ENCODE measurements around the gene AGAP2. TPM values are rescaled to one million over a fixed set of nuclear protein-coding genes. Genes with fewer than 3 reads are reported as not detected.

Gene AGAP2
- total and polyA plus RNA-seq, 2 donors: 14.4 to 15.5 TPM

- 98% methylated on average over 4 of the region's 4 CpGs for WGBS
- Histone ChIP-seq H3K36me3 (ENCODE audit: control insufficient read depth in 2 of 2, insufficient read depth in 2 of 2, low read length in 1 of 2) (peaks cover 16 to 18% of the 10 kb centered on the region in 2 donors), H3K27me3 (ENCODE audit: control insufficient read depth in 2 of 2, insufficient read depth in 1 of 2, low read length in 1 of 2) (peaks cover 2 to 16% of the 10 kb centered on the region in 2 donors), H3K9me3 (ENCODE audit: control insufficient read depth in 2 of 2, insufficient read depth in 1 of 2, low read length in 1 of 2) (peaks cover 0 to 2% of the 10 kb centered on the region in 2 donors), H3K27ac (ENCODE audit: low read depth in 1 of 2, low read length in 1 of 2) (no peak overlapping the region), H3K4me3 (ENCODE audit: low read length in 2 of 2) (no peak overlapping the region), H3K4me1 (ENCODE audit: control insufficient read depth in 2 of 2, insufficient read depth in 2 of 2, low read length in 2 of 2) (peaks cover 21 to 35% of the 10 kb centered on the region in 2 donors)
- no peak for DNase-seq (ENCODE audit: low read depth in 6 of 9, low spot score in 9 of 9)
Observed at GRCh38 chr12:57757771-57758170, 19.2 kb upstream of the AGAP2 start.

GRCh38 chr12:57756406-57757341 lies 18.1 kb upstream of the AGAP2 start:
- no peak overlapping the region for H3K27ac ChIP-seq (ENCODE audit: low read depth in 1 of 2, low read length in 1 of 2)
- H3K4me3 ChIP-seq (ENCODE audit: low read length in 2 of 2): peak overlapping the region; percentile 52 to 88
- H3K36me3 ChIP-seq (ENCODE audit: control insufficient read depth in 2 of 2, insufficient read depth in 2 of 2, low read length in 1 of 2): peaks cover 16 to 18% of the 10 kb centered on the region in 2 donors
- H3K4me1 ChIP-seq (ENCODE audit: control insufficient read depth in 2 of 2, insufficient read depth in 2 of 2, low read length in 2 of 2): peaks cover 24 to 41% of the 10 kb centered on the region in 2 donors
- peaks cover 2 to 14% of the 10 kb centered on the region in 2 donors for H3K27me3 ChIP-seq (ENCODE audit: control insufficient read depth in 2 of 2, insufficient read depth in 1 of 2, low read length in 1 of 2)
- DNase-seq (ENCODE audit: low read depth in 6 of 9, low spot score in 9 of 9): peak in 4 of 9 donors; percentile 55 to 86 (median 78)
- 37% methylated on average over 22 of the region's 22 CpGs for WGBS
- H3K9me3 ChIP-seq (ENCODE audit: control insufficient read depth in 2 of 2, insufficient read depth in 1 of 2, low read length in 1 of 2): peaks cover 0 to 2% of the 10 kb centered on the region in 2 donors

GRCh38 chr12:57755454-57756372 lies 17.2 kb upstream of the AGAP2 start:
- peak in 1 of 9 donors; percentile 45 for DNase-seq (ENCODE audit: low read depth in 6 of 9, low spot score in 9 of 9)
- 1% methylated on average over 76 of the region's 76 CpGs for whole genome bisulfite sequencing
- Histone ChIP-seq H3K27ac (ENCODE audit: low read depth in 1 of 2, low read length in 1 of 2) (peak overlapping the region in 1 of 2 donors; percentile 56), H3K9me3 (ENCODE audit: control insufficient read depth in 2 of 2, insufficient read depth in 1 of 2, low read length in 1 of 2) (peaks cover 0 to 2% of the 10 kb centered on the region in 2 donors), H3K27me3 (ENCODE audit: control insufficient read depth in 2 of 2, insufficient read depth in 1 of 2, low read length in 1 of 2) (peaks cover 2 to 14% of the 10 kb centered on the region in 2 donors), H3K4me3 (ENCODE audit: low read length in 2 of 2) (peak overlapping the region; percentile 52 to 88), H3K4me1 (ENCODE audit: control insufficient read depth in 2 of 2, insufficient read depth in 2 of 2, low read length in 2 of 2) (peaks cover 28 to 51% of the 10 kb centered on the region in 2 donors), H3K36me3 (ENCODE audit: control insufficient read depth in 2 of 2, insufficient read depth in 2 of 2, low read length in 1 of 2) (peaks cover 16 to 20% of the 10 kb centered on the region in 2 donors)

- H3K4me1 ChIP-seq (ENCODE audit: control insufficient read depth in 2 of 2, insufficient read depth in 2 of 2, low read length in 2 of 2): peaks cover 28 to 55% of the 10 kb centered on the region in 2 donors
- H3K36me3 ChIP-seq (ENCODE audit: control insufficient read depth in 2 of 2, insufficient read depth in 2 of 2, low read length in 1 of 2): peaks cover 16 to 26% of the 10 kb centered on the region in 2 donors
- peak overlapping the region; percentile 22 to 88 for H3K4me3 ChIP-seq (ENCODE audit: low read length in 2 of 2)
- peak overlapping the region in 1 of 2 donors; percentile 81 for H3K27ac ChIP-seq (ENCODE audit: low read depth in 1 of 2, low read length in 1 of 2)
- peaks cover 2 to 14% of the 10 kb centered on the region in 2 donors for H3K27me3 ChIP-seq (ENCODE audit: control insufficient read depth in 2 of 2, insufficient read depth in 1 of 2, low read length in 1 of 2)
- H3K9me3 ChIP-seq (ENCODE audit: control insufficient read depth in 2 of 2, insufficient read depth in 1 of 2, low read length in 1 of 2): peaks cover 0 to 2% of the 10 kb centered on the region in 2 donors
- 1% methylated on average over 34 of the region's 34 CpGs for WGBS
- no peak for DNase-seq (ENCODE audit: low read depth in 6 of 9, low spot score in 9 of 9)
Observed at GRCh38 chr12:57755194-57755453, 16.6 kb upstream of the AGAP2 start.

- Histone ChIP-seq H3K4me1 (ENCODE audit: control insufficient read depth in 2 of 2, insufficient read depth in 2 of 2, low read length in 2 of 2) (peaks cover 28 to 55% of the 10 kb centered on the region in 2 donors), H3K27me3 (ENCODE audit: control insufficient read depth in 2 of 2, insufficient read depth in 1 of 2, low read length in 1 of 2) (peaks cover 2 to 14% of the 10 kb centered on the region in 2 donors)
Observed at GRCh38 chr12:57754411-57755193, 16.1 kb upstream of the AGAP2 start, which contains the start of gene MARCHF9. MARCHF9 (plus strand) TSS chr12:57755103; CDS start chr12:57755529, 426 bp downstream.

GRCh38 chr12:57753756-57754337 lies 15.3 kb upstream of the AGAP2 start:
- peaks cover 15 to 30% of the 10 kb centered on the region in 2 donors for H3K36me3 ChIP-seq (ENCODE audit: control insufficient read depth in 2 of 2, insufficient read depth in 2 of 2, low read length in 1 of 2)
- 78% methylated on average over 1 of the region's 1 CpG for WGBS
- H3K9me3 ChIP-seq (ENCODE audit: control insufficient read depth in 2 of 2, insufficient read depth in 1 of 2, low read length in 1 of 2): peaks cover 0 to 2% of the 10 kb centered on the region in 2 donors
- peak overlapping the region in 1 of 2 donors; percentile 83 for H3K27ac ChIP-seq (ENCODE audit: low read depth in 1 of 2, low read length in 1 of 2)
- no peak overlapping the region for H3K4me3 ChIP-seq (ENCODE audit: low read length in 2 of 2)
- peaks cover 28 to 55% of the 10 kb centered on the region in 2 donors for H3K4me1 ChIP-seq (ENCODE audit: control insufficient read depth in 2 of 2, insufficient read depth in 2 of 2, low read length in 2 of 2)
- DNase-seq (ENCODE audit: low read depth in 6 of 9, low spot score in 9 of 9): no peak
- H3K27me3 ChIP-seq (ENCODE audit: control insufficient read depth in 2 of 2, insufficient read depth in 1 of 2, low read length in 1 of 2): peaks cover 2 to 14% of the 10 kb centered on the region in 2 donors

More at GRCh38 chr12:57754411-57755193, 16.1 kb upstream of the AGAP2 start, which contains the start of gene MARCHF9:
- peak; percentile 68 to 94 (median 87) for DNase-seq (ENCODE audit: low read depth in 6 of 9, low spot score in 9 of 9)
- H3K9me3 ChIP-seq (ENCODE audit: control insufficient read depth in 2 of 2, insufficient read depth in 1 of 2, low read length in 1 of 2): peaks cover 0 to 2% of the 10 kb centered on the region in 2 donors
- WGBS: 1% methylated on average over 41 of the region's 41 CpGs
- H3K36me3 ChIP-seq (ENCODE audit: control insufficient read depth in 2 of 2, insufficient read depth in 2 of 2, low read length in 1 of 2): peaks cover 16 to 28% of the 10 kb centered on the region in 2 donors
- H3K4me3 ChIP-seq (ENCODE audit: low read length in 2 of 2): peak within 1 kb of the TSS; percentile 52 to 88
- H3K27ac ChIP-seq (ENCODE audit: low read depth in 1 of 2, low read length in 1 of 2): peak within 1 kb of the TSS; percentile 81 to 83

- Histone ChIP-seq H3K36me3 (ENCODE audit: control insufficient read depth in 2 of 2, insufficient read depth in 2 of 2, low read length in 1 of 2) (peaks cover 8 to 29% of the 10 kb centered on the region in 2 donors), H3K9me3 (ENCODE audit: control insufficient read depth in 2 of 2, insufficient read depth in 1 of 2, low read length in 1 of 2) (peaks cover 0 to 2% of the 10 kb centered on the region in 2 donors), H3K27ac (ENCODE audit: low read depth in 1 of 2, low read length in 1 of 2) (peak overlapping the region; percentile 22 to 75), H3K27me3 (ENCODE audit: control insufficient read depth in 2 of 2, insufficient read depth in 1 of 2, low read length in 1 of 2) (peaks cover 2 to 14% of the 10 kb centered on the region in 2 donors), H3K4me3 (ENCODE audit: low read length in 2 of 2) (peak overlapping the region; percentile 17 to 43), H3K4me1 (ENCODE audit: control insufficient read depth in 2 of 2, insufficient read depth in 2 of 2, low read length in 2 of 2) (peaks cover 28 to 55% of the 10 kb centered on the region in 2 donors)
- WGBS: 4% methylated on average over 5 of the region's 5 CpGs
- no peak for DNase-seq (ENCODE audit: low read depth in 6 of 9, low spot score in 9 of 9)
Observed at GRCh38 chr12:57752668-57753000, 14.1 kb upstream of the AGAP2 start.

Measured in thymus (tissue), 11 donors.